OCI-LY3 (cell line): ENCODE results near the gene SPON1.
A peak's percentile ranks its signal among the peaks of the same experiment; 100 is the strongest.

Experiments used
- H2AFZ ChIP-seq: fragments of 200-600, 300-600 bp; shearing (Covaris generic); 2 replicates; pipeline ENCODE4 v1.6.0; 2014; ENCODE audit warnings: antibody characterized with exemption, low read depth, low read length
- H3K27ac ChIP-seq: fragments of 200-600, 300-600 bp; sonication (generic); 2 replicates; pipeline ENCODE4 v1.5.1; 2014; ENCODE audit warnings: mild to moderate bottlenecking, low read length, moderate library complexity, mixed read lengths
- H3K27me3 ChIP-seq: fragments of 200-600, 300-600 bp; sonication (generic); 2 replicates; pipeline ENCODE4 v1.6.1; 2014; ENCODE audit warnings: low read depth, low read length, mixed read lengths
- H3K36me3 ChIP-seq: fragments of 200-600, 300-600 bp; sonication (generic); replicated peaks from 2 replicates; pipeline ENCODE3; 2014; ENCODE audit warnings: low read depth, low read length, mixed read lengths
- H3K4me1 ChIP-seq: fragments of 300-600, 200-600 bp; sonication (generic); 2 replicates; pipeline ENCODE4 v1.6.1; 2014; ENCODE audit warnings: low read length, mixed read lengths
- H3K4me2 ChIP-seq: fragments of 200-600, 300-600 bp; sonication (generic); 2 replicates; pipeline ENCODE4 v1.6.1; 2014; ENCODE audit warnings: low read length, mixed read lengths
- H3K4me3 ChIP-seq: fragments of 300-600, 200-600 bp; sonication (generic); 2 replicates; pipeline ENCODE4 v1.5.1; 2014; ENCODE audit warnings: antibody characterized with exemption, mild to moderate bottlenecking, low read length, moderate library complexity
- H3K79me2 ChIP-seq: fragments of 300-600, 200-600 bp; shearing (Covaris generic); 2 replicates; pipeline ENCODE4 v1.6.1; 2014; ENCODE audit warnings: mild to moderate bottlenecking, low read length, mixed read lengths
- H3K9ac ChIP-seq: fragments of 300-600, 200-600 bp; shearing (Covaris generic); 2 replicates; pipeline ENCODE4 v1.6.0; 2014; ENCODE audit warnings: mild to moderate bottlenecking, low read length, moderate library complexity
- H3K9me3 ChIP-seq: fragments of 200-600, 300-600 bp; shearing (Covaris generic); 2 replicates; pipeline ENCODE4 v1.6.1; 2014; ENCODE audit warnings: low read length, mixed read lengths; ENCODE audit not compliant: insufficient read depth
- H4K20me1 ChIP-seq: fragments of 200-600, 300-600 bp; sonication (generic); 2 replicates; pipeline ENCODE4 v1.6.1; 2016; ENCODE audit warnings: low read length, mixed read lengths; ENCODE audit not compliant: insufficient read depth
- EZH2phosphoT487 ChIP-seq: fragments of 200-600 bp; shearing (Covaris generic); IDR thresholded peaks from 2 replicates; pipeline ENCODE4 v1.6.1; 2018; ENCODE audit warnings: antibody characterized with exemption, mixed run types, low read depth
- TF ChIP-seq, protein P1 (sequence below): fragments of 200-600, 300-600 bp; sonication (generic); IDR thresholded peaks from 2 replicates; pipeline ENCODE4 v1.5.1; 2014; ENCODE audit warnings: antibody characterized with exemption, low read length, low read depth

Gene SPON1

DNA sequence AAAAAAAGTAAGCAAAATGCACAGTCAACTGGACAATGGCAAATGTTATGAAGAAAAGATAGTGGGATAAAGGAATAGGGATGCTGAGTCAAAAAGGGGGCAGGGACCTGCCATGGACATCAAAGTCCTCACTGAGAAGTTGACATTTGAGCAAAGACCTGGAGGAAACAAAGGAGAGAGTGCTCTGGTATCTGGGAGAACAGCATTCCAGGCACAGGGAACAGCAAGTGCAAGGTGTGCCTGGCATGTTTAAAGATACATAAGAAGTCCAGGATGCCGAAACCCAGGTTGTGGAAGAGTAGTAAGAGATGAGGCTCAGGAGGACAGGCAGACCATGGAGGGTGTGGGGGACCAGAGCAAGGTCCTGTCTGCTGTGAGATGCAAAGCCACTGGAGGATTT lies 273.2 kb downstream of the SPON1 start:
- H2AFZ ChIP-seq, result no peak overlapping the region

DNA sequence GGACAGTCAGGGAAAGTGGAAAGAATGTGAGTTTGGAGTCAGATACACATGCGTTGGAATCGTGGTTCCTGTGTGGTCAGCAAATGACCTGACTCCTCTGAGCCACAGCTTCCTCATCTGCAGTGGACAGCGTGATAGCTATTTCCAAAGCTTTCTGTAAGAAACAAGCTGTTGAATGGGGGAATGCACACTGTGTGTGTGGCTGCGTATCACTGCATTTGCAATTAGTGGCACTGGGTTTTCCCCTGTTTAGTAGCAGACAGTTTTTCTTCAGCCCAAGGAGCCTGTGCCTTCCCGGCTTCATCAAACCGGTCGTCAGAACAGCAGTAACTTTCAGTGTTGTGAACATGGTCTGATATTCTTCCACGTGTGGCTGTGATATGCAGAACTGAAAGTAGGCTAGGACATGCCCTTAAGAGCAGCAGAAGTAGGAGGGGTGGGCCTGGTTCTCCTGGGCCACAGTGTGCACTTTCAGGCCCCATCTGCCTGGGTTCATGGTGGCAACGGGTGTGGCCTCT lies 275.0 kb downstream of the SPON1 start:
- no peaks in the 10 kb centered on the region for H3K9me3 ChIP-seq
- no peaks in the 10 kb centered on the region for H3K79me2 ChIP-seq
- 0 out of 2 replicates have a peak overlapping the region, but pooled peaks have one; percentile 4 for H2AFZ ChIP-seq
- H3K36me3 ChIP-seq, result no peaks in the 10 kb centered on the region
- peaks cover 26% of the 10 kb centered on the region for H3K4me1 ChIP-seq
- no peaks in the 10 kb centered on the region for H3K27me3 ChIP-seq
- peak overlapping the region; percentile 12; the same call in 1 of the 2 replicates for H3K9ac ChIP-seq
- H4K20me1 ChIP-seq, result no peaks in the 10 kb centered on the region
- peak overlapping the region; percentile 63 for H3K27ac ChIP-seq
- peak overlapping the region; percentile 49 for H3K4me3 ChIP-seq
- TF ChIP-seq, protein P1, sequence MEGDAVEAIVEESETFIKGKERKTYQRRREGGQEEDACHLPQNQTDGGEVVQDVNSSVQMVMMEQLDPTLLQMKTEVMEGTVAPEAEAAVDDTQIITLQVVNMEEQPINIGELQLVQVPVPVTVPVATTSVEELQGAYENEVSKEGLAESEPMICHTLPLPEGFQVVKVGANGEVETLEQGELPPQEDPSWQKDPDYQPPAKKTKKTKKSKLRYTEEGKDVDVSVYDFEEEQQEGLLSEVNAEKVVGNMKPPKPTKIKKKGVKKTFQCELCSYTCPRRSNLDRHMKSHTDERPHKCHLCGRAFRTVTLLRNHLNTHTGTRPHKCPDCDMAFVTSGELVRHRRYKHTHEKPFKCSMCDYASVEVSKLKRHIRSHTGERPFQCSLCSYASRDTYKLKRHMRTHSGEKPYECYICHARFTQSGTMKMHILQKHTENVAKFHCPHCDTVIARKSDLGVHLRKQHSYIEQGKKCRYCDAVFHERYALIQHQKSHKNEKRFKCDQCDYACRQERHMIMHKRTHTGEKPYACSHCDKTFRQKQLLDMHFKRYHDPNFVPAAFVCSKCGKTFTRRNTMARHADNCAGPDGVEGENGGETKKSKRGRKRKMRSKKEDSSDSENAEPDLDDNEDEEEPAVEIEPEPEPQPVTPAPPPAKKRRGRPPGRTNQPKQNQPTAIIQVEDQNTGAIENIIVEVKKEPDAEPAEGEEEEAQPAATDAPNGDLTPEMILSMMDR, result no peak
- no peak for TF ChIP-seq EZH2phosphoT487
- H3K4me2 ChIP-seq, result peak overlapping the region; percentile 78

More for the DNA sequence above, 273.2 kb downstream of the SPON1 start:
- TF ChIP-seq EZH2phosphoT487, result no peak
- peaks cover 26% of the 10 kb centered on the region for H3K4me1 ChIP-seq
- H3K9ac ChIP-seq, result no peak overlapping the region
- no peak overlapping the region for H3K27ac ChIP-seq
- no peaks in the 10 kb centered on the region for H3K9me3 ChIP-seq
- no peak overlapping the region for H3K4me2 ChIP-seq
- H4K20me1 ChIP-seq, result no peaks in the 10 kb centered on the region
- H3K79me2 ChIP-seq, result no peaks in the 10 kb centered on the region
- H3K4me3 ChIP-seq, result no peak overlapping the region
- no peaks in the 10 kb centered on the region for H3K36me3 ChIP-seq
- no peaks in the 10 kb centered on the region for H3K27me3 ChIP-seq

DNA sequence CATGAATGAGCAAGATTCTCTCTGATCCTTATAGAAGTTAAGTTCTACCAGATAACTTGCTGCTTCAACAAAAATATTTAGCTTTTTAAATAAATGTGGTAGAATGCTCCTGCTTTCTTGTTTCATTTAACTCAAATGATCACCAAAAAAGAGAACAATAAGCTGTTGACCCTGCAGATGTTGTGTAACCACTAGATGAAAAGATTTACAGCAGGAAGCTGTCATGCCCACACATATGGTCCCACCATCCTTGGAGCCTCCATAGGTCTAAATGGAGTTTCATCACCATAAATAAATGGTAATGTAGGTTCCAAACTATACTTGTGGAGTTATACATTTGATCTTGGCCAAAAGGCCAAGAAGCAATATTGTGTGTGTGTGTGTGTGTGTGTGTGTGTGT lies 277.7 kb downstream of the SPON1 start:
- Histone ChIP-seq H2AFZ (no peak overlapping the region), H3K4me1 (peaks cover 26% of the 10 kb centered on the region)

DNA sequence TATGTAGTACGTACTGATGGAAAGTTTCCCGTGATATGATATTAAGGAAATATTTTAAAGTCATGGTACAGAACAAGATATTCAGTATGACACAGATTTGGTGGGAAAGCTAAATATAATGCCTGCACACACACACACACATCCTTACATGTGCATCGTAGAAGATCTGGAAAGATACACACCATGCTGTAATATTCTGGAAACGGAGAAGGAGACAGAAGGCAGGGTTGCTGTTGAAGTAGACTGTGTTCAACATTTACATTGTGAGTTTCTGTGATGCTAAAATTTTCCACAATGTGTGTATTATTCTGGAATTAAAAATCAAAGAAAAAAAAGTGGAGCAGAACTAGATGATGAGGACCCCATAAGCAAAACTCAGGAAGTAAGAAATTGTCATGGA lies 278.4 kb downstream of the SPON1 start:
- Histone ChIP-seq H4K20me1 (no peaks in the 10 kb centered on the region), H3K27me3 (no peaks in the 10 kb centered on the region)
- TF ChIP-seq, protein P1, result no peak
- no peak for TF ChIP-seq EZH2phosphoT487

More for the DNA sequence above, 277.7 kb downstream of the SPON1 start:
- Histone ChIP-seq H3K36me3 (no peaks in the 10 kb centered on the region), H3K9ac (no peak overlapping the region), H3K27me3 (no peaks in the 10 kb centered on the region), H3K27ac (no peak overlapping the region), H4K20me1 (no peaks in the 10 kb centered on the region), H3K4me3 (no peak overlapping the region), H3K4me2 (no peak overlapping the region), H3K79me2 (no peaks in the 10 kb centered on the region), H3K9me3 (no peaks in the 10 kb centered on the region)
- TF ChIP-seq, protein P1, result no peak
- no peak for TF ChIP-seq EZH2phosphoT487

More for the DNA sequence above, 278.4 kb downstream of the SPON1 start:
- H3K27ac ChIP-seq, result no peak overlapping the region
- no peak overlapping the region for H3K4me2 ChIP-seq
- H3K9ac ChIP-seq, result no peak overlapping the region
- no peaks in the 10 kb centered on the region for H3K36me3 ChIP-seq
- no peaks in the 10 kb centered on the region for H3K9me3 ChIP-seq
- peaks cover 26% of the 10 kb centered on the region for H3K4me1 ChIP-seq
- no peak overlapping the region for H2AFZ ChIP-seq
- no peaks in the 10 kb centered on the region for H3K79me2 ChIP-seq
- H3K4me3 ChIP-seq, result no peak overlapping the region
